ENCODE data around the gene CACTIN. TPM values are rescaled to one million over a fixed set of nuclear protein-coding genes. Genes with fewer than 3 reads are reported as not detected.

CACTIN gene
- total RNA-seq, 1 donor: 12.2 TPM

DNA sequence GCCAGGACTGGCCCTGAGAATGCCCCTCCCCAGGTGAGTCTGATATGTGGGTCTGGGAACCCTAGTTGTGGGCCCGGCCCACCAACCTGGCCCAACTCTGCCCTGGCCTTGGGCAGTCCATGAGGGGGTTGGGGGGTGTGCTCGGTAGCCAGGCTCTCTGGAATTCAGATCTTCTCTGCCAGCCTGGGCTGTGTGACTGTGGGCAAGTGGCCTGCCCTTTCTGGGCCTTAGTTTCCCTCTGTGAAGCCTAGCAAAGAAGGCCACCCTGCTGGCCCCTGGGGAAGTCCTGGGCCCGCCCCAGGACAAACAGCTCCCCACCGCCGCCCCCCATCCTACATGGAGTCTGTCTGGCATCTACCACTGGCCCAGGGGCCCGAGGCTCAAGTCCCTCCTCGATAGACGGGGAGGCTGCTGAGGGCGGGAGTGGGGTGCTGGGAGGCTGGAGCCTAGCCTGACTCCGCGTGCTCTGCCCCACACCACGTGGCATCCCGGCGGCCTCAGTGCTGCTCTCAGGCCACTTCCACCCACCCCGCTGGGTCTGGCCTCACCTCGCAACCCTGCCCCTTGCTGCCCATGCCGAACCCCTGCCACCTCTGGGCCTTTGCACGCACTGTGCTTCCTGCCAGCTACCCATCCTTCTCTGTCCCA is 11.6 kb downstream of the CACTIN start:
- H3K9me3 ChIP-seq (ENCODE audit: low read depth, low read length): no peaks in the 10 kb centered on the region
- H3K27me3 ChIP-seq (ENCODE audit: insufficient read depth, low read length): no peaks in the 10 kb centered on the region
- no peak overlapping the region for H3K4me3 ChIP-seq (ENCODE audit: low read length)
- H3K4me1 ChIP-seq (ENCODE audit: insufficient read depth, low read length): peaks cover 8% of the 10 kb centered on the region

DNA sequence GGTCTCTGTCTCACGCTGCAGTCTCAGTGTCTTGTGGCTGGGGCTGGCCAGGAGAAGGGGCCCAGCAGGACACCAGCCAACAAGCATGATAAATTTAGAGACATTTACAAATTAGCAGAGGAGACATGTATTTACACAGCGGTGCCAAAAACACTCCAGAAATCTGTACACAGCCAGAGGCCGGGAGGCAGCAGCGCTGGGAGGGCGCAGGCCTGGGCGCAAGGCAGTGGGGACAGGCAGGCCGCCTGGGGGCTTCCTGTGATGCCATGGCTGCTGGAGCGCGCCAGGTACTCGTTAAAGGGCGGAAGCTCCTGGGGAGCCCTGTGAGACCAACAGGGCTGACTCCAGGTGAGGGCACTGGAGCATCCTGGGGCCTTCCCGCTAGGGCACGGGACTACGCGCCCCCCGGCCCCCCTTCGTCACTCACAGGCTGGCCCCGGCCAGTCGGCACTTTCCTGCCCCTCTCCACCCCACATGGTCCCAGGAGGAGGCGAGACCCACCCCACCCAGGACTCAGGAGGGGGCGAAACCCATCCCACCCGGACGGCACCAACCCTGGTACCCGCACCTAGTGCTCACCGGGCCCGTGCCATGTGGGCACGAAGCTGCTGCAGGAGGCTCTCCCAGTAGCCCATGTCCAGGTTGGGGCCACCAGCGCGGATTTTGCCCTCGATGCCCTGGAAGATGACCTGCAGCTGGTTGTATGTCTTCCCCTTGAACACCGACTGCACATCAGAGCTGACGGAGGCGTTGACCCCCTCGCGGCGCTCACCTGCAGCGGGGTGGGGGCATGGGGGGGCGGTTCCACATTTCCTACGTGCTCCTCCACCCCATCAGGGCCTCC is 12.6 kb downstream of the CACTIN start:
- Histone ChIP-seq H3K4me1 (ENCODE audit: insufficient read depth, low read length) (peaks cover 8% of the 10 kb centered on the region), H3K27me3 (ENCODE audit: insufficient read depth, low read length) (no peaks in the 10 kb centered on the region), H3K9me3 (ENCODE audit: low read depth, low read length) (no peaks in the 10 kb centered on the region), H3K4me3 (ENCODE audit: low read length) (no peak overlapping the region)

DNA sequence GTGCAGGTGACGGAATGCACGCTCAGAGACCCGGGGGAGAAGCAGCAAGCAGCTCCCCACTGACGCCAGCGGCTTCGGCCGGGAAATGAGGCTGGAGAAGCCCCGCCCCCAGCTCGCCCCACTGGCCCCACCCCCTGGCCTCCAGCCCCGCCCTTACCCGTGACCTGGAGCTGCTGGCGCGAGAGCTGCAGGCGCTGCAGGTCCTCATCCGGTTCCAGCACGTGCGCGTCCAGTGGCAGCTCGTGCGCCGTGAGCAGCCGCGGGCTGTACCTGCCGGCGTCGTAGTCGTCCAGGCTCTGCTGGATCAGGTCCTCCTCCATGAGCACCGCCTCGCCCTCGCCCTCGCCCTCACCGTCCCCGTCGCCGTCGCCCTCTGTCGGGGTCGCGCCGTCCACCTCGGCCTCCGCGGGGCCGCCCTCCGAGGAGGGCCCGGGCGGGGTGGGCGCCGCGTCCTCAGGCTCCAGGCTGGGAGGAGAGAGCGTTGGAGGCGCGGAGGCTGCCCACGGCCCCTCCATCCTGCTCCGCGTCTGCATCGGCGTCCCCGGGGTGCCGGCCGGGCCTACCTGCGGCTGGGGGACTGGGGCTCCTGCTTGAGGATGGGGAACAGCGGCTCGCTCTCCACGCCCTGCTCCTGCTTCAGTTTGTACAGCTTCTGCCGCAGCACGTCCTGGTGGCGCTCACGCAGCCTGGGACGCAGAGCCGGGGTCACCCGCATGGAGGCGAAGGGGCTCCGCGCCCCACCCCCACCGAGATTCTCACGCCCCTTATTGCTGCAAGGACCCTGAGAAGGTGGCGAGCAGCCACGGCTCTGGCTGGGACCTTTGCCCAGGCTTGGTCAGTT is 13.5 kb downstream of the CACTIN start:
- no peaks in the 10 kb centered on the region for H3K9me3 ChIP-seq (ENCODE audit: low read depth, low read length)

DNA sequence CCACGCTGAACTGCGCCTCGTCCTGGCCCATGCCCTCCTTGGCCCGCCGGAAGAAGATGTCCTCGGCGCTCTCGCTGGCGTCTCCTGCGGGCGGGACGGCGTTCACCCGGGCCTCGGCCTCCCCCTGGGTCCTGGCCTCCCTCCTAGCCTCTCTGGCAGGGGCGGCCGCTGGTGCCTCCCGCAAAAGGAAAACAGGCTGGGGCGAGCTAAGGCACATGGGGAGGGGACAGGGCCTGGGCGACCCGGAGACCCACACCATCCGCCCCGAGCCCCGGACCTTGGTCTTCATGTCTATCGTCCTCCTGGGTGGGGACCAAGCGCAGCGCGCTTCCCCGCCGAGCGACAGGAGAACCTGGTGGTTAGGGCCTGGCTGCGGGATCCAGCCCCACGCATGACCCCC is 14.3 kb downstream of the CACTIN start:
- no peak overlapping the region for H3K4me3 ChIP-seq (ENCODE audit: low read length)
- no peaks in the 10 kb centered on the region for H3K9me3 ChIP-seq (ENCODE audit: low read depth, low read length)
- no peaks in the 10 kb centered on the region for H3K27me3 ChIP-seq (ENCODE audit: insufficient read depth, low read length)
- H3K4me1 ChIP-seq (ENCODE audit: insufficient read depth, low read length): peaks cover 8% of the 10 kb centered on the region

More for the DNA sequence above, 13.5 kb downstream of the CACTIN start:
- Histone ChIP-seq H3K4me1 (ENCODE audit: insufficient read depth, low read length) (peaks cover 8% of the 10 kb centered on the region), H3K4me3 (ENCODE audit: low read length) (no peak overlapping the region), H3K27me3 (ENCODE audit: insufficient read depth, low read length) (no peaks in the 10 kb centered on the region)

DNA sequence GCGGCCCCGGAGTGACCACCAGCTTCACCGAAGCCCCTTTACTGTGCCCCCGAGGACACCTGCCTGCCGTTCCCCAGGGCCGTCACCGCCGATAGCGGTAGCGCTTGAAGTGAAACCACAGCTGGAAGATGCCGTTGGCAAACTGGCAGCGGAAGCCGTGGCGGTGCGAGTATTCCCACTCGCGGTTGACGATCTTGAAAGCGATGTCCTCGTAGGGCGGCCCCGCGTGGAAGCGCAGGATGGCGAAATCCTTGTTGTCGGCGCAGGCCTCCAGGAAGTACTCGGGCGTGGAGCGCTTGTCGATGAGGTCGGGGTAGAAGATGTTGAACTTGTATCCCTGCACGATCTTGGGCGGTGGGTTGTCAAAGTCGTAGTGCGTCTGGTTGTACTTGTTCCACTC is 14.7 kb downstream of the CACTIN start:
- Histone ChIP-seq H3K4me3 (ENCODE audit: low read length) (no peak overlapping the region), H3K4me1 (ENCODE audit: insufficient read depth, low read length) (peaks cover 10% of the 10 kb centered on the region), H3K9me3 (ENCODE audit: low read depth, low read length) (no peaks in the 10 kb centered on the region), H3K27me3 (ENCODE audit: insufficient read depth, low read length) (no peaks in the 10 kb centered on the region)

DNA sequence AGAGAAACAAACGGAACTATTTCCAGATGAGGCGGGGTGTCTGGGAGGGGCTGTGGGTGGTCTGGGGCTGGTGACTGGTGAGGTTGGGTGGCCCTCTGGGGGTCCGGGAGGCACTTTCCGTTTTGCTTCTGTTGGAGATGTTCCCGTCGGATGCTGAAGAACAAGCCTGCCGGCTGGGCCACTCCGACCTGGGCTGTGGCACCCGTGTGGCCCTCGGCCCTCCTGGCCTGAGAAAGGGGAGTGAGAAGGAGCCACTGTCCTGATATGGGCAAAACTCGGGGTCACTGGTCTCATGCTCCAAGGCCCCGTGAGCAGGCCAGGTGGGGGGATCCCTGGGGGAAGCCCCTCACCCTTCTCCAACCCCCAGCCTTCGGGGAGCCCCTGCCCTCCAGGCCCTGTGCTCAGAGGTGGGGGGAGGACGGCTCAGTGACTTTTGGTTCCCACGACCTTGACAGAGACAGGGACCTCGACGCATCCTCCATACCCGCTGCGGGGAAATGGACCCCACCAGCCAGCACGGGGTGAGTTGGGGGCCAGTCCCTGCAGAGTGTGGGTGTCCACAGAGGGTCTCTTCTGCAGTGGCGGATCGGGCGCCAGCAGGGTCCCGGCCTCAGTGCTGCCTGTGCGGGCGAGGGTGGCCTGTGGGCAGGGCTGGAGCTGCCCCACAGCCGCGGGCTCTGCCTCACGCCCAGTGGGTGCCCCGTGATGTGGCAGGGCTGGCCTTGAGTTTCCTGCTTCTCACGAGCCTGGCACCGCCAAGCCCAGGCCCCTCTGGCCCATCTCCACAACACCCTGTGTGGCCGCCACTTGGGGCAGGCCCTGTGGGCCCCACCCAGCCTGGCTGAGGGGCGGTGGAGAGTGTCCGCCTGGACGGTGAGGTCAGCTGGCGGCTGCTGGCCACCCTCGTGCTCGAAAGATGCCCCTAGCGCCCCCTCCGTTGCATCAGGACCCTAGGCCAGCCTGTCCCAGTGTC is 15.6 kb downstream of the CACTIN start:
- Histone ChIP-seq H3K4me1 (ENCODE audit: insufficient read depth, low read length) (peaks cover 15% of the 10 kb centered on the region), H3K27me3 (ENCODE audit: insufficient read depth, low read length) (peaks cover 3% of the 10 kb centered on the region), H3K9me3 (ENCODE audit: low read depth, low read length) (no peaks in the 10 kb centered on the region), H3K4me3 (ENCODE audit: low read length) (no peak overlapping the region)

DNA sequence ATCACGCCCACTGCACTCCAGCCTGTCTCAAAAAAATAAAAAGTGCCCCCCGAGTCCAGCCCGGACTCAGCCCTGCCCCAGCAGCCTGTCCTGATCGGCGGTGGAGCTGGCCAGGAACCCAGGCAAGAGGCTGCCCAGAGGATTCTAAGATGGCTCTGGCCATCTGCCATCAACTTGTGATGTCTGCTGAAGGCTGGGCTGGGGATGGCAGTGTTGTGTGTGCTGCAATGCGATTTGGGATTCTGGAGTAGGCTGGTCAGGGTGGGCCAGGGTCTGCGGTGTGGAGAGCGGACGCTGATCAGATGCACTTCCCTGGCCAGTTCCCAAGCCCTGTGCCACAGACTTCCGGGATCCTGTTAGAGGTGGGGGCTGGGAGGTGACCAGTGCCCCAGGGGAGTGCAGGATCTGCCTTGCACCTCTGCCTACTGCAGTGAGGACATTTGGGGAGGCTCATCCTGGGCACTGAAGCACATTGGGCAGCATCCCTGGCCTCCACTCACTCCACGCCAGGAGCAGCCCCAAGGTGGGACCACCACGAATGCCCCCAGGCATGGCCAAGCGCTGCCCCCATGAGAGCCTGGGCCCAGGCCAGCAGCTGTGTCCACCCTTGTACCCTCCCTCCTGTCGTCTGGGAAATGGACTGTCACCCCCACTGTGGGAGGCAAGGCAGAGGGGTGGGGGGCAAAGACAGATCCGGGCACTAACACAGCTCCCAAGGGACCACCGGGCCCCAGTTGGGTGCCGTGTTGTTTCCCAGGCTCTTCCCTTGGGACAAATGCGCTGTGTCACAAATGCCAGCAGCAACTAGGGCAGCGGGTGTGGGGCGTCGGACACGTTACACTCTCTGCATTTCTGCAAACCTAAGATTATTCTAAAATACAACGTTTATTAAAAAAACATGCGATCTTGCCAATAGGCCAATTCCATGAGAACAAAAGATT is 16.5 kb downstream of the CACTIN start:
- Histone ChIP-seq H3K4me1 (ENCODE audit: insufficient read depth, low read length) (peaks cover 24% of the 10 kb centered on the region), H3K9me3 (ENCODE audit: low read depth, low read length) (no peaks in the 10 kb centered on the region), H3K4me3 (ENCODE audit: low read length) (no peak overlapping the region), H3K27me3 (ENCODE audit: insufficient read depth, low read length) (peaks cover 12% of the 10 kb centered on the region)

DNA sequence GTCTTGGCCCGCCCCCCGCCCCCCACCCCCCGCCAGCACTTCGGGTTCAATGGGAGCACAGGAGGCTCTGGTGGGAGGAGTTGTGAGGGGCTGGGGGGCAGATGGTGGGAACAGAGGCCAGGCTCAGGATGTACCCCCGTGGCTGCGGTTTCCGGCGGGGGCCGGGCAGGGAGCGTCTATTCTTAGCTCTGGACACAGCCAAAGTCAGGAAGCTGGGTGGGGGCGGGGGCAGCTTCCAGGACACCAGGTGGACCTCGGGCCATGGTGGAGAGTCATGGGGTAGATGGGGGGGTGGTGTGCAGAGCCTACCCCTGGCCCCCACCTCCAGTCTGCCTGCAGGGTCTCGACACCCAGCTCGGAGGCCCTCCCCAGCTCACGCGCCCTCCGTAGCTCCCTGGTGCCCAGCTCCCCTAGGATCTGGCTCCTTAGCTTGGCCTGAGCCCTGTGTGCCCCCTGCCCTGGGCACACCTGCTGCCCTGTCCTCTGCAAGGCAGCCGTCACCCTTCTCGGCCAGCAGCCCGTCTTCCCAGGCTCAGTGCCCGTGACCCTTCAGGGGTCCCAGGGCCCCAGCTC is 17.8 kb downstream of the CACTIN start:
- Histone ChIP-seq H3K27me3 (ENCODE audit: insufficient read depth, low read length) (peaks cover 12% of the 10 kb centered on the region), H3K4me1 (ENCODE audit: insufficient read depth, low read length) (peaks cover 30% of the 10 kb centered on the region), H3K4me3 (ENCODE audit: low read length) (no peak overlapping the region), H3K9me3 (ENCODE audit: low read depth, low read length) (no peaks in the 10 kb centered on the region)

DNA sequence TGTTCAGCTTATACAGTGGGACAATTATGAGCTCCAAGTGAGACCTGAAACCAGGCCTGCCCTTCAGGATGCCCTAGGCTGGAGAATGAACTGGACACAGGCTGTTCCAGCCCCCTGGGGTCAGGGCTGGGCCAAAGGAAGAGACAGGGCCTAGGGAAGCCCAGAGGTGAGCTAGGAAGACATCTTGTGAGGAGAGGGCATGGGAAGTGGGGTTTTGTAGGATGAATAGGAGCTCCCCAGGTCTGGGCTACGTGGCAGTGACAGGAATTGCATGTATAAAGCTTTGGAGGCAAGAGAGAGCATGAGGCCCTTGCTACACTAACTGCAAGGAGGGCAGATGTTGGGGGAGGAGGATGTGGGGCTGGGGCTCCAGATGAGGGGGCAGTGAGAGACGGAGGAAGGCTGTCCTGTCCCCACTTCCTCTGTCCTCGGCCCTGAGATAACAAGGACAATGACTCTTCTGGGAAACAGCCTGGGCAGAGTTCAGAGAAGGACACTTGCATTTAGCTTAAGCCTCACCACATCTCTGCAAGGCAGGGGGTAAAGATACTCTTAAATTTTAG is 18.4 kb downstream of the CACTIN start:
- H3K27me3 ChIP-seq (ENCODE audit: insufficient read depth, low read length): peaks cover 12% of the 10 kb centered on the region
- no peaks in the 10 kb centered on the region for H3K9me3 ChIP-seq (ENCODE audit: low read depth, low read length)
- no peak overlapping the region for H3K4me3 ChIP-seq (ENCODE audit: low read length)
- peaks cover 30% of the 10 kb centered on the region for H3K4me1 ChIP-seq (ENCODE audit: insufficient read depth, low read length)

DNA sequence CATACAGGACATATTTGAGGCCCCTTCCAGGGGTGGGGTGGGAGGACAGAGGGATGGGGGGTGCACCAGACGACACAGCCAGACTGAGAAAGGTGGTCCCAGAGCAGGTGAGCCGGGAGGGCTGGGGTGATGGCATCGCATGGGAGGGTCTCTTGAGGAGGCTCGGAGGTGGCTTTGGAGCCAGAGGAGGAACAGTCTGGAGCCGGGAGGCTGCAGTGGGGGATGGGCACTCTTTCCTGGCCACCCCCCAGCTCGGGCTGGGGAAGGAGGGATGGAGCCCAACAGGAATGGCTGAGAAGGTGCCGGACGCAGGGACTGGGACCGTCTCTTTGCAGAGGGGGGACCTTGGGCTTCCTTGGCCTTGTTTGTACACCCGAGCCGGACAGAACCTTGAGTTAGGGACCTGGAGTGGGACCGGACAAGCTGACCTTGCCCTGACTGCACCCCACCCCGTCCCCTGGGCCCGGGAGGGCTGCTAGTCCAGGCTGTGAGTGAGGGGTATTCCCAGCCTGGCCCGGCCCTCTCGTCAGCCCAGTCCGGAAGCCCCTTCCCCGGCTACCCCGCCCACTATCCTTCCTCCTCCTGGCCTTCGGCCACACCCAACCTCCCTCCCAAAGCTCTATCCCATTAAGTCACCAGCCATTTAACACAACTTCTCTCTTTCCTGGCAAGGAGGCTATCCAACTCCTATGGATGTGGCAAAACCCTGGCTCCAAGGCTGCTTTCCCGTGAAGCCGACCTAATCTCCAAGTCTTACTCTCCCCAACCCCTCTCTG is 19.1 kb downstream of the CACTIN start:
- H3K27me3 ChIP-seq (ENCODE audit: insufficient read depth, low read length): peaks cover 12% of the 10 kb centered on the region
- no peaks in the 10 kb centered on the region for H3K9me3 ChIP-seq (ENCODE audit: low read depth, low read length)
- H3K4me1 ChIP-seq (ENCODE audit: insufficient read depth, low read length): peaks cover 30% of the 10 kb centered on the region

DNA sequence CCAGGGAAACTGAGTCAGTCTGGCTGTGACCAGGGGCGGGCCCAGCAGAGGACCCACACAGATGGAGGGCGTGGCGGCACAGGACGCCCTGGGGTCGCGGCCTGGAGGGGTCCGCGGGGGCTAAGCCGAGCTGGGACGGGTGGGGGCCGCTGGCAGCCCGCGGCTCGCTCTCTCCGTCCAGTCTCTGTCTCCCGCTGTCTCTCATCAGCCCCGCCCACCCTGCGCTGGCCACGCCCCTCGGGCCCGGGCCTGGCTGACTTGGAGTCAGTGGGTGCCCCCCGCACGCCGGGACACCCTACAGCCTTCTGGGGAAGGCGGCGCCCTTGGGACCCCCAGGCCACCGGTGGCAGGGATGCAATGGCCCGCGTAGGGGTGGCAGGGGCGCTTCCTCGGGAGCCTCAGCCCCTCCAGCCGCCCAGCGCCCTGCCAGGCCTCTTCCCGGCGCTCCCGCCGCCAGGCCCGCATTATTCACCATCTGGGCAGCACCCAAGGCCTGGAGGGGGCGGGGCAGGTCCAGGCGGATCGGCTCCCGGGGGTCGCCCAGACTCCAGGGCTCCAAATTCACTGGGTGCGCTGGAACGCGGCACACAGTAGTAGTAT is 19.8 kb downstream of the CACTIN start, which contains the start of gene TBXA2R:
Gene TBXA2R, minus strand, starts transcription at position 186 of the 600 bp plus-strand sequence. CDS start 6,241 bp downstream, outside the sequence.
- Histone ChIP-seq H3K27me3 (ENCODE audit: insufficient read depth, low read length) (peaks cover 12% of the 10 kb centered on the region), H3K4me3 (ENCODE audit: low read length) (peak within 1 kb of the TSS; percentile 26), H3K9me3 (ENCODE audit: low read depth, low read length) (no peaks in the 10 kb centered on the region), H3K4me1 (ENCODE audit: insufficient read depth, low read length) (peaks cover 30% of the 10 kb centered on the region)

More for the DNA sequence above, 19.1 kb downstream of the CACTIN start:
- no peak overlapping the region for H3K4me3 ChIP-seq (ENCODE audit: low read length)

DNA sequence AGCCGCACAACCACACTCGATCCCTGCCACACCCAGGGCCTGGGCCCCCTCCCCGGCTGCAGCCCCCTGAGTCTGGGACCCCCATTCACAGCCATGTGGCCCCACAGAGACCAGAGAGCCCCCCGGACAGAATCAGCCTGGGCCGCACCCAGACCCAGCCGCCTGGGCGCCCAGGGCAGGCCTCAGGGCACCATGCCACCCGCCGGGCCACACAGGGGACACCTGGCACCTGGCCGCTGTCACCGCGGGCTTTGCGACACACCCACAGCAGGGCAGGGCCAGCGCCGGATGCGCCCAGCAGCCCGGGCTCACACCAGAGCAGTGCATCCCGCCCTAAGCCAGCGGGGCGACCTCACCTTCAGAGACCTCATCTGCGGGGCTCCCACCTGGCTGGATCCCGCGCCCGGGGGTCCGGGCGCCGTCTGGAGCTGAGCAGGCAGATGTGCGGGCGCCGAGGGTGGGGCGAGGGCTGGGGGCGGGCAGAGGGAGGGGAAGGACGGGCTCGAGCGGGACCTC is 20.4 kb downstream of the CACTIN start:
- Histone ChIP-seq H3K9me3 (ENCODE audit: low read depth, low read length) (no peaks in the 10 kb centered on the region), H3K4me3 (ENCODE audit: low read length) (peak overlapping the region; percentile 26), H3K27me3 (ENCODE audit: insufficient read depth, low read length) (peaks cover 12% of the 10 kb centered on the region), H3K4me1 (ENCODE audit: insufficient read depth, low read length) (peaks cover 30% of the 10 kb centered on the region)
